Measurements from ENCODE around the gene NOVA1.

Gene NOVA1

GRCh38 chr14:26429205-26429604 lies 168.6 kb downstream of the NOVA1 start:
- DNase-seq = no peak

- DNase-seq = no peak
Observed at GRCh38 chr14:26427097-26427496, 170.7 kb downstream of the NOVA1 start.

DNA sequence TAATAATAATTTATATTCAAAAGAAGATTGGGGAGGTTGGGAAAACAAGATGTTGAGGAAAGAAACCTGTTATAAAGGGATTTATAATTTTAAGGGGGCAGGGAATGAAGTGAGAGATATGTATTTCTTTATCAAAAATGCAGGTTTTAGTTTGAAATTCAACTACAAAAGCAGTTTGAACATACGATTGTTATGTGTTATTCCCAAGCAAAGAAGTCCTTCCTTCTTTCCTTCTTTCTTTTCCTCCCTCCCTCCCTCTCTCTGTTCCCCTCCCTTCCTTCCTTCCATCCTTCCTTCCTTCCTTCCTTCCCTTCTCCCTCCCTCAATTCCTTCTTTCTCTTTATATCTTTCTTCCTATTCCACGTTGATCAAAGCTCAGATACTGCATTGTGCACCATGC lies 173.3 kb downstream of the NOVA1 start:
- no peak for DNase-seq

DNA sequence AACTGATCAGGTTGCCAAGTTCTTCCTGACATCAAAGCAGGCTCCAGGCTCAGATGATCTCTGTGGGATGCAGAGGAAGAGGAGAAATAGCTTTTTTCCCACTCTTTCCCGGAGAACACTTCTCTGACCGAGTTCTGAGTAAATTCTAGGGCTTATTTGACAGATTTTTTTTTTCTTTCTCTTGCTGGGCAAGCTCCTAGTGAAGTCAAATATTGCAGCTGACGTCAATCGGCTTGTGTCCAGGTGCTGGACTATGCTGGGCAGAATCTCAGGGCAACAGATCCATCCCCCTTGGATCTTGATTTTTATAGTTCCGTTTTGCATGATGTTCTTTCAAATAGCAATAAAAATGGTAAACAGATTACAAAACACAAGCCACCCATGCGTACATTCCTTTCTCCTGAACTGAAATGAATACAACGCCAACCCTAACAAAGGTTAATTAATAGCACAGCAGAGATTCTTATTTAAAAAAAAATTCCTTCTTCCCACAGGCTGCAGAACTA lies 182.2 kb downstream of the NOVA1 start:
- DNase-seq = no peak

DNA sequence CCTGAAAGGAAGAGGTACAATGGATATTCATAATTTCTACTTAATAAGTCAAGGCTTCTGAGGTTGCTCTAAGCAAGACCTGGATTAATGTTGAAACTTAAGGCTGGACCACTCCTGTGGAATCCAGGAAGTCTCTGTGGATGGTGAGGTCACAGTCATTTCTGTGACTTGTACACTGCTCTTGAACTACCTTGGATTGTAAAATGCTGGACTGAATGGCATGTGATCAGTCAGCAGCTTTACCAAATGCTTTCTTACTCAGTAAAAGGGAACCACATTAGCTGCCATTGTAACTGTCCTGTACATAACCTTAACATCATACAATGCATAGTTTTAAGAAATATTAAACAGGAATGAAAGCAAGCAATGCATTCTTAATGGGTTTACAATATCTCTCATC lies 182.9 kb downstream of the NOVA1 start:
- no peak for DNase-seq

- no peak for DNase-seq
Observed at GRCh38 chr14:26414103-26414502, 183.7 kb downstream of the NOVA1 start.

DNA sequence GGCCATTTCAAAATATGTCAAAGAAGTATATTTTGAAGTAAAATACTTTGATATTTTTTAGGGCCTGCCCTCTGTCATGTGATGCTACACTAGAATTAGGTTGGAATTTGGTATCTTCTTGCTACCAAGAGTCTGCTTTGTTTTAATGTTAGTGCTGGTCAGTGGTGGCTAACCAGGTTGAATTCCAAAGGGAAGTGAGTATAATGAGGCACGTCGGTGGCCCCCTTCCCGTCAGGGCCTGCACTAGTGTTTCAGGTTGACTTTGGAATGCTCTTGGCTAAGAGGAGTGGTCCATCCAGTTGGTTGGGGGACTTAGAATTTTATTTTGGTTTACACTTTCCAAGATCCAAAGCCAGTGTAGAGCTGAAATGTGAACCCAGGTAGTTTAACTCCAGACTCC lies 185.4 kb downstream of the NOVA1 start:
- no peak for DNase-seq

DNA sequence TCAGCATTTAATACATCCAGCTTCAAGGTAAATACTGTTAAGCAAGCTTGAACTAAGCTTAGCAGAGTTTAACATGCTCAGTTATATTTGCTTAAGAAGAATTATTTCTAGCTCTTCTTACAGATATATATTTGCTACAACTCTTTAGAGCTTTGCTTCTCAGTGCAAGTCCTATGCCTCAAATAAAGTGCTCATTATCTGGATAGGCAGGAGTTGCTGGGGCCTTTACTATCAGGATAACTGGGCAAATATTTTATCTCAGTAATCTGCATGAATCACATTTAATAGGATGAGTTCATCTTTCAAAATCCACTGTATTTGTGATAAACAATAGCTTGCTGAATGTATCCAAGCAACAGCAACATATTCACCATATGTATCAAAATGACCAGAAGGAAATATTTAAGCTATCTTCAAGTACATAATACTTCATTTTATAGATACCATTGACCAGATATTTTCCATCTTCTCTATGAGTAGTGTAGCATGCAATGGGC lies 187.6 kb downstream of the NOVA1 start:
- DNase-seq = no peak

DNA sequence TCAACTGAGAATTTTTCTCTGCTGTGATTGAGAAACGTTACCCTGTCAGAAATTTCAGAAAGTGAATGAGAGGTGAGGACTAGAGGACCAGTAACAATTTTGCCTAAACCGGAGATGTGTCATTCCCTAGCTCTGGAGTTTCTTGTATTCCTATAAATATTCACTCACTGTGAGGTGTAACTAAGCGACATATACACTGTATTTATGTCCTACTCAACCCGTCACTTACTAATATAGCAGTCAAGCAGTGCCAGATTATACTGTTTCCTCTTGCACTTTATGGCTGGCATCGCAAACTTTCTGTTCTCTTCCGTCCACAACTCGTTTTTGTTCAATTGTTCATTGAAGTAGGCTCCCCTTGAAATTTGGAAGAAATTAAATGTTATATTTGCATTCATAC lies 192.9 kb downstream of the NOVA1 start:
- no peak for DNase-seq

GRCh38 chr14:26403760-26404159 lies 194.1 kb downstream of the NOVA1 start:
- DNase-seq = no peak

DNA sequence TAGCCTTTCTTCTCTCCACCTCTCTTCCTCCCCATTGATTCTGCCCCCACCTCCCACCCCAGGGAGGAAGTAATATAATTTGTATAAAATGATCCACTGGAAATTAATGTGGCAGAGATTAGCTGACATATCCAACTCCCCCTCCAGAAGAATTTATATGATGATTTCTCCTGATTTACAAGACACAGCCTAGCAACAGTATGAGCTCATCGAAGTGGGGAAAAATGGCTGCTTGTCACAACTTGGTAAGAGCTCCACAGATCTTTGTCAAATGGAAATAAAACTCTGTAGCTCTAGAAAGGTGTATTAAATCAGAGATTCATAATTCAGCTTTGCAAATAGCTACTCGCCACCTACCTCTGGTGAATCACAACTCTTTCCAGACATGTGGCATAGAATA lies 195.7 kb downstream of the NOVA1 start:
- no peak for DNase-seq

GRCh38 chr14:26401179-26401968 lies 196.5 kb downstream of the NOVA1 start:
- no peak for DNase-seq

DNA sequence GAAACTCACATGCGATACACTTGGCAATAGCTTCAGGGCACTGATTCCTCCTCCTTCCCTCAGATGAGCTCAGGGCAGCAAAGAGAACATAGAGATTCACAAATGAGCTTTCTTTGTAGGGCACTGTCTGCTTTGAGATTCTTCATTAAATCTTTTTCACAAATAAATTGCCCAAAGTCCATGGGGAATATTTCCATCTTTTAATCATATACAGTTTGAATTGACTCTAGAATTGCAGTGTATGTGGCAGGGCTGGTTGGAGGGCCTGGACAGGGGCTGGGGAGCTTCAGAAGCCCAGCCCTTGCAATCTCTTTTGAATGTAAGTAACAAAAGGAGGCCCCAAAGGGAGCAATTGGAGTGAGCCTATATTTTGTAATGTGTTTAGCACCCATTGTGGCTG lies 197.5 kb downstream of the NOVA1 start:
- no peak for DNase-seq

DNA sequence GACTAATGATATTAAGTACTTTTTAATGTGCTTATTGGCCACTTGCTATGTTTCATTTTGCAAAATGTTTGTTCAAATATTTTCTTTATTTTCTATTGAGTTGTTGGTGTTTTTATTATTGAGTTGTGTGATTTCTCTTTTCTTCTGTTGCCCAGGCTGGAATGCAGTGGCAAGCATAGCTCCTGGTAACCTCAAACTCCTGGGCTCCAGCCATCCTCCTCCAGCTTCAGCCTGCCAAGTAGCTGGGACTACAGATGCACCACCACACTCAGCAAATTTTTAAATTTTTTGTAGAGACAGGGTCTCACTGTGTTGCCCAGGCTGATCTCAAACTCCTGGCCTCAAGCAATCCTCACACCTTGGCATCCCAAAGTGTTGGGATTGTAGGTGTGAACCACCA lies 199.2 kb downstream of the NOVA1 start:
- no peak for DNase-seq

All from activated CD4-positive, alpha-beta T cell treated with anti-CD3 and anti-CD28 coated beads, Interleukin-2, amount 50 U/mL, for 16 hours (primary cell).